HG02973 (cell line): ENCODE results near the gene TGM2.

Source experiments
- ATAC-seq: cut with Tn5 transposase; IDR thresholded peaks from one replicate; pipeline ENCODE4 v1.9.1; 2021; ENCODE audit warnings: moderate library complexity; ENCODE audit not compliant: unreplicated experiment

Gene TGM2

DNA sequence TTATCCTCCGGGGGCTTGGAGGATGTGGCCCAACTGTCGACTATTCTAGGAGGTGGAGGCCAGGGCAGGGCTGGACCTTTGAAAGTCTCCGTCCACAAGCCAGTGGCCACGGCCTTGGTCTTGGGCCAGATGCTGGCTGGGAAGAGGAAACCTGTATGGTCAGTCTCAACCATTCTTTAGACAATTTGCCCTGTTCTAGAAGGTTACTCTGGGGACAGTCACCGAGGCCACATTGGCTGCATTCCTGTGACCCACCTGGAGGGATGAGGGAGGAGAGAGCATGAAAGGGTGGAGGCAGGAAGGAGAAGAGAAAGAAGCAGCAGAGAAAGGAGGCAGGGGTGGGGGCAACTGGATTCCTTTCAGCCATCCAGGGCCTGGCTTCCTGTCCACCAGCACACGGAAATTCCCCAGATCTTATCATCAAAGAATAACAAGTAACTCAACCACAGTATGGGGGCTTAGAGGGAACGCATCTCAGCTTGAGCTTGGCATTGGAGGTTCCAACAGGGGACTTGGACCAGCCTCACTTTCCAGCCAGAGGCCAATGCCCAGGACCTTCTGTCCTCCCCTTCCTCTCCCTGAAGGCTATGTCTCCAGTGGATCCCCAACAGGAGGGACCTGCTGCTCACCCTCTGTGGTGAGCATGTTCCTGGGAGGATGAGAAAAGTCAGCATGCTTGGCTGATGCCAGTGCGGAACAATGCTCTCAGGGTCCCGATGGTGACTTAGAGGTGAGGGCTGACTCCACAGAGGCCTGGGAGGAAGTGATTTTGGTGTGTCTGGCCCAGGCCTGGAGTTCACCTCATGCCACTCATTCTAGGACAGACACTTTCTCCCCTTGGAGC lies 30.4 kb downstream of the TGM2 start:
- ATAC-seq = no peak

GRCh38 chr20:38133680-38134426 lies 31.2 kb downstream of the TGM2 start:
- no peak for ATAC-seq

DNA sequence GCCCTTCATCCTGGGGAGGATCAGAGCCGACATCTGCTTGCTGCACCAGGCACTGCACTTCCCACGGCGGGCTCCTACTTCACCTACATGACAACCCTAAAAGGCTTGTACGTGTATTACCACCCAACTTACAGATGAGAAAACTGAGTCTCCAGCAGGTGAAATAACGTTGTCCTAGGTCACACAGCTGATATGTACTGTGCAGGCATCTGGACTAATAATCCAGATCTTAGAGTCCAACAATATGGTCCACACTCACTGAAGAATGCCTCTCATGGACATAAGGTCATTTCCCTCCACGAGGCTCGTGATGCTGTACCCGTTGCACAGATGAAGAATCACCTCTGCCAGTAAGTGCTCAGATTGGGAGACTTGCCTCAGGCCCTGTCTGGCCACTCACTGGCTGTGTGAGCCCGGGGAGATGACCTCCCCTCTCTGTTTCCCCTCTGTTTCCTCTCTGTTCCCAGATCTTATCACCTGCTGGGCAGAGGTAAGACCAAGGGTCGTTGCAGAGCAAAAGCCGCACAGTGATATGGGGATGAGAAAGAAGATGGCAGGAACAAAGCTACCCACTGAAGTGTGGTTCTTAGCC lies 32.1 kb downstream of the TGM2 start:
- ATAC-seq = no peak

DNA sequence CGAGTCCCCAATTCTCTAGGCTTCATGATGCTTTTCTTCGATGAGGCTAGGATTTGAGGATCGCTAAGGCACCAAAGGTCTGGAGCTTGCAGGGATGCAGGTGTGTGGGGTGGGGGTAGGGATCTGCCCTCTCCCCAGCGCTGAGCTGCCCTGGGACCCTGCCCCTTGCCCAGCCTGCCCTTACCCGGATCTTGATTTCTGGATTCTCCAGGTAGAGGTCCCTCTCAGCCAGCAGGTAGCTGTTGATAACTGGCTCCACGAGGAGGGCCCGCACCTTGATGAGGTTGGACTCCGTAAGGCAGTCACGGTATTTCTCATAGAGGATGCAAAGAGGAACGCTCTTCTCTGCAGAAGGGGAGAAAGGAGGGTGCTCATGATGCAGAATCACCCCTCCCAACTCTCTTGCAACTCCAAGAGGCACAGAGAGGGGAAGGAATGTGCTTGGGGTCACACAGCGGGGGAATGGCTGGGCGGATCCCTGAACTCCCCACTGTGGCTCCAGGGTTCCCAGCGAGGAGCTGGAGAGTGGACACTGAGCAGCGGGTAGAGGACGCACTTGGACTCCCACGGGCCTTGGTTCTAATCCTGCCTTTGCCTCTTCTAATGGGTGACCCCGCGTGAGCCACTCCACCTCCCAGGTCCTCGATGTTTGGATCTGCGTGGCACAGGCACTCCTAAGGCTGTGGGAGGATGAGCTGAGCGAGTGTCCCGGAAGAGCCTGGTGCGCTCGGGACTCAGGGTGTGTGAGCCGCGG lies 32.7 kb downstream of the TGM2 start:
- ATAC-seq = no peak

DNA sequence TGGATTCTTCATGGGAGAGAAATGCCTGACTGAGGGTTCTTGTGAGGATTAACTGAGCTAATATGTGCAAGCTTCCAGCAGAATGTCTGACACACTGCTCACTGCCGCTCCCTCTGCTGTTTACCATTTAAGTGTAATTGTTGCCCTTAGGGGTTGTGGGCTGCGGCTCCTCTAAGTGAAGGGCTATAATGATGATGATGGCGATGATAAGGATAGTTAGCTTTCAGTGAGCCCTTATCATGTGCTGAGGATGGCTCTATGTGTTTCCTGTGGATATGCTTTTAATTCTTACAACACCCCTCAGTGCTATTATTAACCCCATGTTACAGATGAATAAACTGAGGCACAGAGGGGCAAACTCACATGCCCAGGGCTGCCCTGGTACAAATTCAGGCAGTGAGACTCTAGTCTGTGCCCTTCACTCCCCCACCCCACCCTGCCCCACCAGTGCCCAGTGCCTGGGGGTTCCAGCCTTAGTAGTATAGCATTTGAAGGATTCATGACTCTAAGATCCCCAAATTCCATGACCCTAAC lies 33.4 kb downstream of the TGM2 start:
- ATAC-seq = no peak

DNA sequence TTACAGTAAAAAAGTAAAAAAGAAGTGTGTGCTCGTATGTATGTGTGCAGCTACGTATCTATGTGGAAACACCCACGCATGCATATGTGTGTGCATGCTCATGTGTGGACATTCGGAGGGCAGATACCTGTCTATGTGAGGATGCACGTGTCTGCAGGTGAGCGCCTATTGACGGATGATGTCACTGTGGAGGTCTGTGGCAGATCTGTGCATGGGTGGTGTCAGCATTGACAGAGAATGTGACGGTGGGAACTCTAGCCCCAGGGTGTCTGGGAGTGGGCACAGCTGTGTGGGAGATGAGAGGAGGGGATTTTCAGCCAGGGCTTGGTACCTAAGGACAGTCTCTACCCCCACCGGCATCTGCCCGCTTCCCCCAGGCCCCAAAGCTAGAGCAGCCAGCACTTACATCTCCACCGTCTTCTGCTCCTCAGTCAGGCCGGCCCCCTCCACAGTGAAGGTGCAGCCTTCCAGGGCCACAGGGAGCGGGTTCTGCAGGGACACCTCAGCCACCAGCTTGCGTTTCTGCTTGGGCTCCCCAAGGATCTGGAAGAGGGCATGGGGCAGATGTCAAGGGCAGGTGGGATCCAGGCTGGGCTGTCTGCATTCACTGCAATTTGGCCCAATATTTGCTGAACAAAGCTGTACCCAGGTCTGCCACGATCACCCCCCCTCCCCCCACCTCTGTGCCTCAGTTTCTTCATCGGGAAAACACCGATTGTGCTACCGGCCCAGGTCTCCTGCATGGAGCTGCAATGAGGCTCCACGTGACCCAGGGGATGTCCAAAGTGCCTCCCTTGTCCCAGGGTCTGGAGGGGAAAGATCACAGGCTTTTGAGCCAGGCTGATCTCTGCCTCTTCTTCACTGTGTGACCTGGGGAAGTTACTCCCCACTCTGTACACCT lies 34.1 kb downstream of the TGM2 start:
- ATAC-seq = no peak

- ATAC-seq = no peak
Measured at GRCh38 chr20:38129893-38130609, 35.0 kb downstream of the TGM2 start.

DNA sequence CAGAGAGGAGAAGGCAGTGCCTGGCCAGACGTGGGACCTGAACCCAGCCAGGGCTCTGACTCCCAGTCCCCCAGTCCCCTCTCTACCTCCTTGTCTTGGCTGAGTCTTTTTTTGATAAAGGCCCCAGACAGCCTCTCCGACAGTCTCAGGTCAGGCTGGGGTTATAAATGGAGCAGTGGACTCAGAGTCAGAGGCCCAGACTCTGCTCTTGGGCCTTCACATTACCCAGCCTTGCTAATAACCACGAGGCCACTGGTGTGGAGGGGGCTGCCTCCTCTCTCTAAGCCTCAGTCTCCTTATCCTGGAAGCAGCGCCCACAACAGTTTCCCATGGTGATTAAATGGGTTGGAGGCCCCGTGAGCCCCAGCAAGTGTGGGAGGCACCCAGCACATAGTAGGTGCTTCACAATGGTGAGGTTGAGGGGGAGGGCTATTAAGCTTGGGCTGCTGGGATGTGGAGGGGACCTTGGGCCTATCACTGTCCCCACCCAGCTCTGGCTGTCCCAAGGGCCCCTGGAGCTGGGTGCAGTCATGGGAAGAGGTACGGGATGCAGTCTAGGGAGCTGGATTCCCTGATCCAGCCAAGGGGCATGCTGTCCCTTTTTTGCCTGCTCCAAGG lies 35.7 kb downstream of the TGM2 start:
- no peak for ATAC-seq

DNA sequence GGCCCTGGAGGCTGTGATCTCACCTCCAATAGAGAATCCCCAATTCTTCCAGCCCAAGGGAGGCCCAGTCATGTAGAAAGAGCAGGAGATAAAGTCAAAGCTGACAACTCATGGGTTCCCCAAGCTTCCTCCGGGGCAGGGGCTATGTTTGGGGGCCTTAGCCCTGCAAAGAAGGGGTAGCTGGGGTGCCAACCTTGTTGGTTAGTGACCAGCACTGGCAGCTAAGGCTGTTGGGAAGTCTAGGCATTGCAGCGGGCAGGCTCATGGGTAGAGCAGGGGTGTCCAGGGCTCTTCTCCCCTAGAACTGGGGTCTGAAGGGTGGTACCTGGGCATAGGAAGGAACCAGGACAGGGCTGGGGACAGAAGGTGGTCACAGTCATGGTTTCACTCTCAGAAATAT lies 36.4 kb downstream of the TGM2 start:
- no peak for ATAC-seq

DNA sequence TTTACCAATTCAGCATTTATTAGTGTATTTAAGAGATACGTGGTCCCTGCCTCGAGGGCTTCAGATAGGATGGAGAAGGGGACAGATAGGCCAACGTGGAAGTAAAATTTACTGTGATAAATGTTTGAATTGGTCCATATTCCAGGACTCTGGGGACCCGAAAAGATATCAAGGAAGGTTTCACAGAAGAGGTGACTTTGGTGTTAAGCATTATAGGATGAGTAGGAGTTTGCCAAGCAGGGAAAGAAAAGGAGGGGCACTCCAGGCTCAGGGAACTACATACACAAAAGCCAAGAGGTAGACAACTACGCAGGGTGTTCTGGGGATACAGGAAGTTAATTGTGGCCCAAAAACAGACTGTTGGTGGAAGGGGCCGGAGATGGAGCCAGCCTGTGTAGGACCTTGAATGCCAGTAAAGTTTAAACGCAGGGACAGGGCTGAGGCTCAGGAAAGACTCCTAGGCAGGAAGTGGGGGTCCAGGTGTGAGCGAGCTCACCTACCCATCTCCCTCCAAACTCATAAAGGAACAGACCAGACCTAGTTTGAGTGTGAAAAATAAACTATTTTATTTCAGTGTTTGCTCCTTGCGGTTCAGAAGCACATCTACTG lies 37.0 kb downstream of the TGM2 start:
- ATAC-seq = no peak

DNA sequence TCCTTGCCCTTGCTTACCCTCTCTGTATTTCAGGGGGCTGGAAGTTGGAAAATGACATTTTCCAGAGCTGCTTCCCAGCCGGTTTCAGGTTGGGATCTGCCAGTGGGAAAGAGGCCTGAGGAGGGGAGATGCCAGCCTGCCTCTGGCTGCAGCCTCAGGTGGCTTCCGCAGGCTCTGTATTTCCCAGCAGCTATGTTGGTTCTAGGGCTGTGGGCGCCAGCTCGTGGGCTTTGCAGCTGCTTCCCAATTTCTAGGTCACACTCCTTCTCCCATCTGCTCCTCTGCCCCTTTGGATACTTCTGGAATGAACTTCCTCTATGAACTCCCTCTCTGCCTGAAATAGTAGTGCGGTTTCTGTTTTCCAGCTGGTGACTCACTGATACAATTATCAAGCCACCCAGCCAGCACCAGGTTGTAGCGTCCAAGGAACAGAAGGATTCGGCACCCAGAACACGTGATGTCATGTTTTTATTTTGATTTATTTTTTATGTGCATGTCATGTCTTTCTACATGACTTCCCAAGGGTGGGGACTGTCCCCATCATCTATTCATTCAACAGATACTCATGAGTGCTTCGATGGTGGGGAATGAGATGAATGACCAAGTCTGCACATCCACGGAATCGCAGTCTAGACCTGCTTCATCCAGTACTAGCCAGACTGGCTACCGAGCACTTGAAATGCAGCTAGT lies 38.0 kb downstream of the TGM2 start:
- ATAC-seq = no peak

GRCh38 chr20:38126146-38126921 lies 38.7 kb downstream of the TGM2 start:
- no peak for ATAC-seq

DNA sequence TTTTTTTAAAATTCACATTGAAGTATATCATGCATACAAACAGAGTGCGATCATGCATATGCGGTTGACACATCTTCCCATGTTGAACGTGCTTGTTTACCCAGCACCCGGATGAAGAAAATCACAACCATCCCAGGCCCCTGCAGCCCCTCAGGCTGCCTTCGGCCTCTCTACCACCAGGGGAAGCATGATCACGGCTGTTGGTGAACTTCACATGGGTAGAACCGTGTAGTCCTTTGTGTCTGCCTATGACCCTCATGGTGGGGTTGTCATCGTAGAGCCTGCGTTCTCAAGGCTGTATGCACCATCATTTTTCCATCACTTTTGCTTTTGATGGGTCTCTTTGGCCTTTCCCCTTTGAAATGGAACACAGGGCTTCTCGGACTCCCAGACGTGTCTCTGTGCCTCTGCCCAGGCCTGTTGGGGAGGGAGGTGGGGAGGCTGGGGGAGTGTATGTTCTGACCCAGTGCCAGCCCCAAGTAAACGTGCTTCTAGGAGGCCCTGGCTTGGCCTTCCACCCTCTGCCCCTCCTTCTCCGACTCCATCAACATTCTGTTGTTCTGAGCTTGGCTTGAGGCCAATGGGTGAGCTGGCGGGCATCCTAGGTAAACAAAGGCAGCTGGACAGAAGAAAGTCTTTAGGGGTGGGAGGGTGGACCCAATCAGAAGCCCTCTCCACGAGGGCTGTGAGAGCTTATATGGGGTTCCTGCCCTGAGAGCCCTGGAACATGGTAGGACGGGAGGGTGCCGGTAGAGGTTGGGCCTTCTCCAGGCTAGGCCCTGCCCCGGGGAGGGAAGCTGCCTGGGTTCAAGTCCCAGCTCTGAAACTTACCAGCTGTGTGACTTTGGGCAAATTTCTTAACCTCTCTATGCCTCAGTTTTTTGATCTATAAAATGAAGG lies 39.7 kb downstream of the TGM2 start:
- ATAC-seq = no peak

DNA sequence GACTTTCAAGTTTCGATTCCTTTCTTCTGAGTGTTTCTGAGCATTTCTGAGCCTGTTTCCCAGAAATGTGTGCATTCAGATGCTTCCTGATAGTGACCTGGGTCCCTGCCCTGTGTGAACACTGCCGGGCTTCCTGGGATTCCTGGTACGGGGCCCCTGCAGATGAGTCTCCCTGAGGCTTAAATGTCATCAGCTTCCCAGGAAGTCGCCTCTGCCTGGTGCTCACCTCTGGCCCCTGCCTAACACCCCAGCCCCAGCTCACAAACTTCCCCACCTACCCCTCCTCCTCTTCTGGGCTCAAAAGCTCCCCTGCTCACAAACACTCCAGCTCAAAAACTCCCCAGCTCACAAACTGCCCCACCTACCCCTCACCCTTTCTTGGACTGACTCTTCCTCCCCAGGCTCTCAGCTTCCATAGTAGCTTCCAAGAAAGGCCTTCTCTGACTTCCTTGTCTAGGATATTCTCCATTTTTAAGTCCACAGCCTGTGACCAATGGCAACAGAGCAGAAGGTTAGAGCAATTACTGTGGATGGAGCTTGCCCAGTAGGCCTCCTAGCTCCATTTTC lies 42.0 kb downstream of the TGM2 start:
- no peak for ATAC-seq

DNA sequence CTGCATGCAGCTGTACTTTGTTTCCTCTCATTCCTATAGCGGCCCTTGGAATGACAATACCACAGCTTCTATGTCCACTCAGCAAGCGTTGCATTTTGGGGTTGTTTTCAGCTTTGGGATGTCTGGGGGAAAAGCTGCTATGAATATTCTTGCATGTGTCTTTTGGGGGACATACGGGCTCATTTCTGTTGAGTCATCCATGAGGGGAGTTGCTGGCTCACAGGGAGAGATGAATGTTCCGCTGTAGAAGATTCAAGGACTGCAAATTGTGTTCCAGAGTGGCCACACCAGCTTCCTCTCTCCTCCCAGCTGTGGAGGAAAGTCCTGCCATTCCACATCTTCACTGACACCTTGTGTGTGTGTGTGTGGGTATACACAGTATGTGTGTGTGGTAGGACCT lies 43.3 kb downstream of the TGM2 start:
- ATAC-seq = no peak

- ATAC-seq = no peak
Measured at GRCh38 chr20:38120625-38120988, 44.5 kb downstream of the TGM2 start.
